ENCODE results near the gene GRK1. TPM values are rescaled to one million over a fixed set of nuclear protein-coding genes. Genes with fewer than 3 reads are reported as not detected.

Gene GRK1
- total and polyA plus RNA-seq, 2 of the 8 experiments (the other 6 are each of a cell fraction or from before 2014, with no cell fraction given): 0.12 TPM; not detected in 1

- WGBS, 2 experiments (ENCODE audit: extremely low coverage in 1 of 2, insufficient coverage in 1 of 2, insufficient read length in 1 of 2, insufficient replicate concordance in 2 of 2, low coverage in 1 of 2, low lambda C conversion rate in 2 of 2, missing lambda C conversion rate in 1 of 2): 96% methylated on average over 16 of the region's 16 CpGs; no CpG with 5 or more reads in 1 of the 2 experiments
- H3K18ac ChIP-seq (ENCODE audit: extremely low read depth, low read length): no peak overlapping the region
- DNase-seq (ENCODE audit: low read depth in 1 of 2, low spot score in 2 of 2) (no peak), FAIRE-seq (no peak)
- no peak overlapping the region for H3K4me2 ChIP-seq (ENCODE audit: insufficient read depth in 1 of 2, low read depth in 2 of 2, low read length in 2 of 2)
- no peaks in the 10 kb centered on the region for H3K23me2 ChIP-seq (ENCODE audit: low read depth, low read length)
- no peak overlapping the region for H4K5ac ChIP-seq (ENCODE audit: insufficient read length, low read depth, low read length)
- peaks cover 11 to 16% of the 10 kb centered on the region in 2 experiments for H4K20me1 ChIP-seq (replicated peaks in 1 of 2; ENCODE audit: control insufficient read depth in 1 of 2, insufficient read depth in 2 of 2, low read length in 2 of 2)
- no peak overlapping the region for H3K14ac ChIP-seq (ENCODE audit: insufficient read length)
- CTCF ChIA-PET (ENCODE audit: partially characterized antibody): interaction anchor here (0.9 to 1.2 kb wide), 4 partner anchors 9 to 210 kb away, joined by 3 read pairs; no protein-coding TSS in a partner anchor
- no peak overlapping the region for H2AFZ ChIP-seq (ENCODE audit: low read length)
- H4K8ac ChIP-seq (ENCODE audit: extremely low read depth, insufficient read depth, low read length): no peak overlapping the region
- peaks cover 0 to 27% (median 17%) of the 10 kb centered on the region in 4 experiments; a peak in 5 of 8 replicates for H3K36me3 ChIP-seq (ENCODE audit: control insufficient read depth in 2 of 4, insufficient read depth in 4 of 4, low read length in 3 of 4)
- no peak overlapping the region for H3K56ac ChIP-seq (replicated peaks; ENCODE audit: insufficient read length, low read depth, low read length)
- H3K4me3 ChIP-seq (ENCODE audit: extremely low read depth in 1 of 4, insufficient read depth in 2 of 4, low read depth in 3 of 4, low read length in 4 of 4): no peak overlapping the region
- peaks cover 16% of the 10 kb centered on the region for H3K79me1 ChIP-seq (ENCODE audit: low read depth, low read length)
- H2BK15ac ChIP-seq (ENCODE audit: low read length): no peak overlapping the region
- H3K9ac ChIP-seq (replicated peaks in 1 of 4; ENCODE audit: extremely low read depth in 1 of 4, low read depth in 3 of 4, low read length in 3 of 4): no peak overlapping the region
- peaks cover 0 to 28% of the 10 kb centered on the region in 2 experiments; a peak in 2 of 4 replicates for H3K79me2 ChIP-seq (ENCODE audit: control insufficient read depth in 1 of 2, insufficient read depth in 2 of 2, low read length in 2 of 2)
- no peak overlapping the region for H2BK12ac ChIP-seq (ENCODE audit: low read depth, low read length)
- H2BK20ac ChIP-seq (ENCODE audit: low read length): no peak overlapping the region
- peaks cover 0 to 14% of the 10 kb centered on the region in 2 experiments; a peak in 1 of 4 replicates for H3K9me3 ChIP-seq (ENCODE audit: insufficient read depth in 2 of 2, low read depth in 1 of 2, low read length in 1 of 2)
- POLR2A ChIA-PET (ENCODE audit: partially characterized antibody): interaction anchor here (1.1 kb wide), 1 partner anchor 137 kb away, joined by 3 read pairs; no protein-coding TSS in a partner anchor
- no peak overlapping the region for H3K27ac ChIP-seq (ENCODE audit: low read depth, low read length)
- H2AK5ac ChIP-seq (ENCODE audit: low read depth, low read length): no peak overlapping the region
- no peak overlapping the region for H4K91ac ChIP-seq (replicated peaks; ENCODE audit: insufficient read length, low read length)
- H3K4ac ChIP-seq (replicated peaks; ENCODE audit: insufficient read length, low read depth, low read length): no peak overlapping the region
- H3K23ac ChIP-seq (ENCODE audit: insufficient read length): no peak overlapping the region
- H2BK5ac ChIP-seq (ENCODE audit: low read depth, low read length): no peak overlapping the region
- H3K4me1 ChIP-seq (replicated peaks in 1 of 4; ENCODE audit: control insufficient read depth in 3 of 4, insufficient read depth in 4 of 4, low read length in 3 of 4): no peaks in the 10 kb centered on the region
- H2BK120ac ChIP-seq (replicated peaks; ENCODE audit: low read depth, low read length): no peak overlapping the region
- no peaks in the 10 kb centered on the region for H3K27me3 ChIP-seq (replicated peaks in 1 of 4; ENCODE audit: control insufficient read depth in 3 of 4, extremely low read depth in 1 of 4, insufficient read depth in 3 of 4, low read length in 3 of 4)
- TF ChIP-seq BRCA1 (IDR thresholded peaks at IDR 0.05; ENCODE audit: low read depth, low read length) (no peak), SP4 (IDR thresholded peaks at IDR 0.05; ENCODE audit: low read length) (no peak), CREB1 (IDR thresholded peaks at IDR 0.05) (no peak), POLR2A (IDR thresholded peaks at IDR 0.05; ENCODE audit: control extremely low read depth in 1 of 2, low read depth in 2 of 2, low read length in 2 of 2) (no peak), SAP30 (IDR thresholded peaks at IDR 0.05; ENCODE audit: insufficient read depth, insufficient replicate concordance, low read length) (no peak), YY1 (IDR thresholded peaks at IDR 0.05; ENCODE audit: low read depth, low read length) (no peak), RNF2 (IDR thresholded peaks at IDR 0.05; ENCODE audit: borderline replicate concordance, low read depth, low read length, missing control alignments, poor library complexity, severe bottlenecking) (no peak), TCF12 (IDR thresholded peaks at IDR 0.05; ENCODE audit: low read depth, low read length) (no peak), SIX5 (IDR thresholded peaks at IDR 0.05; ENCODE audit: low read depth, low read length) (no peak), POLR2AphosphoS5 (IDR thresholded peaks at IDR 0.05; ENCODE audit: low read depth, low read length) (no peak), CHD2 (IDR thresholded peaks at IDR 0.05; ENCODE audit: low read length) (no peak), CTBP2 (IDR thresholded peaks at IDR 0.05; ENCODE audit: borderline replicate concordance, insufficient read depth, insufficient read length, low read length) (no peak), BACH1 (IDR thresholded peaks at IDR 0.05; ENCODE audit: low read length) (no peak), KDM5A (IDR thresholded peaks at IDR 0.05; ENCODE audit: low read length) (no peak), ATF3 (IDR thresholded peaks at IDR 0.05; ENCODE audit: insufficient read depth, low read depth, low read length) (no peak)
Observed at GRCh38 chr13:113627136-113627535, 39.9 kb upstream of the GRK1 start.
